GM21737 (cell line): ENCODE results near the gene CD8B.

Experiments
- ATAC-seq: cut with Tn5 transposase; IDR thresholded peaks from one replicate; pipeline ENCODE4 v1.9.1; 2021; ENCODE audit warnings: mild to moderate bottlenecking, moderate library complexity; ENCODE audit not compliant: unreplicated experiment

The CD8B gene

DNA sequence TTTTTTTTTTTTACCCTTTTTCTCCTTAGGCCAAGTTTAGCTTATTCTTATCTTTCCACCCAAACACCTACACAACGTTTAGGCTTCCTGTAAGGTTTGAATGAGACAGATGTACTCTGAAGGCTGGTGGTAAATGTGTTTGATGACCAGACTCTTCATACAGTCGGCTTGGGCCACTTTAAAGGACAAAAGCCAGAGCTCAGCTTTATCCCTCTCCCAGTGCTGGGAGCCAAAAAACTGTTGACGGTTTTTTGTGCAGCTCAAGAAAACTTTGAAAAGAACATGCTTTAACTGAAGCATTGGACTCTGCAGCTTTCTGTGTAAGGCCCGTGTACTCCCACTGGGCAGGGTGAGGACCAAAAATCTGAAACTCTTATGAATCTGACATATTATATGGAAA lies 86.3 kb downstream of the CD8B start:
- ATAC-seq: no peak

DNA sequence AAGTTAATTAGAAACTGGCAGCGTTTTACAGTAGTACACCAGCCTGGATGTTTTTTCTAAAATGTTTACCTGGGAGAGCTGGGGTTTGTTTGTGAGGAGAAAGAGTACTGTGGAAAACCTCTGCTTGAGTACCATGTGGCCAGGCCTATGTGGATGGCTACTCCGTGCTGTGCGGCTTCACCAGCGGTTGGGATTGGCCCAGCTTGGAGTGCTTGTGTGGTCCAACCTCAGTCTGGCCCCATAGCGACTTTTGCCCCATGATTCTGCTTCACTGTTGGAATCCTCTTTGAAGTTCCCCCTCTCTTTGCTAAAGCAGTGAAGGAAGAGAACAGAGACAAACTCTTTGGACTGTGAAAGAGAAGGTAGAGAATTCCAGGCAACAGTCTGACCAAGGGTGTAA lies 86.8 kb downstream of the CD8B start:
- ATAC-seq: no peak

DNA sequence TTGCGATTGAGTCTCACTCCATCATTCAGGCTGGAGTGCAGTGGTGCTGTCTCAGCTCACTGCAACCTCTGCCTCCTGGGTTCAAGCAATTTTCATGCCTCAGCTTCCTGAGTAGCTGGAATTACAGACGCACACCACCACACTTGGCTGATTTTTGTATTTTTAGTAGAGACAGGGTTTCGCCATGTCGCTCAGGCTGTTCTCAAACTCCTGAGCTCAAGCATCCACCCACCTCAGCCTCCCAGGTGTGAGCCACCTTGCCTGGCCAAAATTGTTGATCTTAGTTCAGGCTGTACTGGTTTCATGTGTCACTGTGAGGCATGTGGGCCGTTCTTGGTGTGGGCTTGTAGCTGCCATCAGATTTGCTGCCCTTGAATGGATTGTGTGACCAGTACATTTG lies 89.1 kb downstream of the CD8B start:
- no peak for ATAC-seq

DNA sequence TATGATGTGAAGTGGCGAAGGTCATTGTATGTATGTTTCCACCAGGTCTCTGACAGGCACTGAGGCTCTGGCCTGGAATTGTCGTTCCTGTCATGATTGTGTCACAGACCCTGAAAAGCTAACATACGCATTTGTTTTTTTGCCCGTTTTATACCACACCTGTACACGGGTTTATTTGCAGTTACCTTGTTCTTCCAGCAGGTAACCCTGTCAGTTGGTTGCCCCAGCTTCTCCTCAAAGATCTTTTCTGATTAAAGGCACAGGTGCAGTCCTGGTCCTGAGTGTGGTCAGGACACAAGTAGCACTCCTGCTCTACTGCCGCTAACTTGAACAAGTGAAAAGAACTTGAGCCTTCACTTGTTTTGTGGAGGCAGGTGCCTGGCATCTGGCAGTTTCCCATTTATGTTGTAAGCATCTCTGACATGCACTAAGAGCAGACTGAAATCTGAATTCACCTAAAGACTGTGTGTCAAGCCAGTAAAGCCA lies 90.8 kb downstream of the CD8B start:
- no peak for ATAC-seq

DNA sequence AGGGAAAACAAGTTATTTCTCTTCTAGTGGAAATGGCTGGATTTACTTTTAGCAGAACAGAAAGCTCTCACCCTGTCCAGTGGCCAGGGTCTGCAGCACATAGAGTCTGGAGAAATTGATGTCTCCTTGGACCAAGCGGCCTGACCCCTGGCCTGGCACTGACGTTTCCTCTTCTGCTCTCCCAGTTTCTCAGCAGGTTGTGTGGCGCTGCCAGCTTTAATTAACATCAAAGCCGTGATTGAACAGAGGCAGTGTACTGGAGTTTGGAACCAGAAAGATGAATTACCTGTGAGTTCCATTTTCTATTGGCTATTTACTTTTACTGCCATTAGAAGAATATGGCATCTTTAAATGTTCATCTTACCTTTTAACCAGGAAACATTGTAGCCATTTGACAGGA lies 91.8 kb downstream of the CD8B start:
- ATAC-seq: no peak

DNA sequence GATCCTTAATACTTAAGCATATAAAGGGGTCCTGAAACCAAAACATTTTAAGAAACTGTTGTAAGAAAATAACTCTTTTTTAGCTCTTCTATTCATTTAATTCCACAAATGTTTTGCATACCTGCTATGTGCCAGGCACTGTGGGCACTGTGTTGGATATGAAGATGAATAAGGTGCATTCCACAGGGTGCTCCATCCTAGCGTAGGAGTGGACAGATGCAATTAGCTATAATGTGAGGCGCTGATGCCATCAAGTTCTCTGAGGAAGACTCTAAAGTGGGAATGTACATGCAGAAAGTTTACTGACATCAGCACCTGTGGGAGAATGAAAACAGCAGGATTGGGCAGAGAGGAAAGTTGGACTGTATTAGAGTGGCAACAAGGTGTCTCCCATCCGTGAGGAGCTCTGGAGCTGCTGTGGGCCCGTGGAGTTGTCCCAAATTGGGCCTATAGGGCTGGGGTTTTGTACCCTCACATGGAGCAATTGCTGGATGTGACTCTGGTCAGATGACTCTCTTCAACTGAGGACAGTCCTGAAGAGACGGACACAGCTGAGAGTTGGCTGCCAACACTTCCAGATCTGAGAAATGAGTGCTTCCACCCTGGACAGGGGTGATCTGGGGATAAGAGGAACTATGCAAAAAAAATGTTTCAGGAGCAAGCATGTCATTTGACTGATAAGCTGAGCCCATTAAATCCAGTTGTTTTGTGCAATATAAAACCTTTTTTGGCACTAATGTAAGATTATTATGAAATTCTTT lies 93.3 kb downstream of the CD8B start:
- no peak for ATAC-seq
